T-helper 1 cell treated with Interleukin-12 subunit alpha and Interleukin-12 subunit beta and Interleukin-4 antibody, amounts not matched to agents 30 ng/mL and 1 ng/mL, for 36 hours (primary cell): ENCODE results near the gene CLCN6. TPM values are rescaled to one million over a fixed set of nuclear protein-coding genes. Genes with fewer than 3 reads are reported as not detected.

Experiments used
- intact Hi-C: fragments of 100-400 bp; cut with micrococcal nuclease; formaldehyde crosslinking; loops from one replicate; pipeline ENCODE4 v1.15.1; 2024
- total RNA-seq: library from RNA; stranded (reverse); gene quantifications from 2 replicates; pipeline ENCODE4 v1.2.3, GENCODE V29; 2022

Gene CLCN6
- total RNA-seq, 1 donor from 2014 or later: 15.2 TPM

GRCh38 chr1:11794446-11795237 is 11.3 kb upstream of the CLCN6 start:
- intact Hi-C loops: no loop called here

GRCh38 chr1:11795238-11795890 is 10.6 kb upstream of the CLCN6 start:
- intact Hi-C loops: no loop called here

- intact Hi-C loops: no loop called here
These were observed 9.8 kb upstream of the CLCN6 start for GRCh38 chr1:11796036-11796828.

- intact Hi-C loops: no loop called here
These were observed 8.3 kb upstream of the CLCN6 start for GRCh38 chr1:11797525-11798216.

- intact Hi-C loops: no loop called here
These were observed 6.9 kb upstream of the CLCN6 start for GRCh38 chr1:11799099-11799498.

- intact Hi-C loops: no loop called here
These were observed 6.1 kb upstream of the CLCN6 start for GRCh38 chr1:11799896-11800295.

GRCh38 chr1:11800391-11800755 is 5.6 kb upstream of the CLCN6 start:
- intact Hi-C loops: no loop called here

- intact Hi-C loops: no loop called here
These were observed 5.1 kb upstream of the CLCN6 start for GRCh38 chr1:11800756-11801433.

- intact Hi-C loops: loop anchor here (2.0 kb wide), 1 partner anchor 790 kb away; the partner anchor contains the start of gene TARDBP
These were observed 3.4 kb upstream of the CLCN6 start for GRCh38 chr1:11802616-11802972.

- intact Hi-C loops: loop anchor here (2.0 kb wide), 1 partner anchor 790 kb away; the partner anchor contains the start of gene TARDBP
These were observed 2.8 kb upstream of the CLCN6 start for GRCh38 chr1:11802973-11803885.

- intact Hi-C loops: loop anchor here (2.0 kb wide), 1 partner anchor 791 kb away; the partner anchor contains the start of gene TARDBP
These were observed 1.9 kb upstream of the CLCN6 start for GRCh38 chr1:11803924-11804665.

- intact Hi-C loops: loop anchor here (1.0 kb wide), 1 partner anchor 124 kb away; the partner anchor contains the start of gene MAD2L2
These were observed 1.1 kb upstream of the CLCN6 start for GRCh38 chr1:11804666-11805421.

- intact Hi-C loops: loop anchor here (1.0 to 2.0 kb wide), 8 partner anchors 70 to 746 kb away; partner anchors contain the start of genes AGTRAP, FBXO2, FBXO44 and KIAA2013
These were observed 431 bp downstream of the CLCN6 start for GRCh38 chr1:11806307-11806936.

GRCh38 chr1:11807133-11807532 is 1.1 kb downstream of the CLCN6 start:
- intact Hi-C loops: loop anchor here (2.0 kb wide), 2 partner anchors 152 to 746 kb away; partner anchors contain the start of genes FBXO2, FBXO44 and SRM

GRCh38 chr1:11813021-11813420 is 7.0 kb downstream of the CLCN6 start:
- intact Hi-C loops: no loop called here

GRCh38 chr1:11817192-11817591 is 11.2 kb downstream of the CLCN6 start:
- intact Hi-C loops: no loop called here

- intact Hi-C loops: no loop called here
These were observed 16.1 kb downstream of the CLCN6 start for GRCh38 chr1:11822091-11822490.
